HG03442 (cell line): ENCODE data around the gene IQCE.

ENCODE experiments used
- ATAC-seq: cut with Tn5 transposase; IDR thresholded peaks from one replicate; pipeline ENCODE4 v1.9.1; 2021; ENCODE audit warnings: mild to moderate bottlenecking, moderate library complexity; ENCODE audit not compliant: unreplicated experiment

Gene IQCE

DNA sequence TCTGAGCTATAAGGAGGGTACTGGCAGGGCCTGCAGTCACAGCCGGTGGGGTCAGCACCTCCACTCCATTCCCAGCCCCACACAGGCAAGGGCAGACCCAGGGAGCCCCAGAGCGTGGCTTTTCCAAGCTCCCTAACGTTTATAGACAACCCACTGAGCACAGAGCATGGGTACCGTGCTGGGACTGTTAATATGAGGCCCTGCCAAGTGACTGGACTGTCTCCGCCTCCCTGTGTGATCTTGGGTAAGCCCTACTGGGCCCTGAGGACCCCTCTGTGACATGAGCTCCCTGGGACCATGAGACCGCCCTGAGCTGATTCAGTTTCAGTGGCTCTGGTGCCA lies 85.4 kb downstream of the IQCE start:
- ATAC-seq: no peak

DNA sequence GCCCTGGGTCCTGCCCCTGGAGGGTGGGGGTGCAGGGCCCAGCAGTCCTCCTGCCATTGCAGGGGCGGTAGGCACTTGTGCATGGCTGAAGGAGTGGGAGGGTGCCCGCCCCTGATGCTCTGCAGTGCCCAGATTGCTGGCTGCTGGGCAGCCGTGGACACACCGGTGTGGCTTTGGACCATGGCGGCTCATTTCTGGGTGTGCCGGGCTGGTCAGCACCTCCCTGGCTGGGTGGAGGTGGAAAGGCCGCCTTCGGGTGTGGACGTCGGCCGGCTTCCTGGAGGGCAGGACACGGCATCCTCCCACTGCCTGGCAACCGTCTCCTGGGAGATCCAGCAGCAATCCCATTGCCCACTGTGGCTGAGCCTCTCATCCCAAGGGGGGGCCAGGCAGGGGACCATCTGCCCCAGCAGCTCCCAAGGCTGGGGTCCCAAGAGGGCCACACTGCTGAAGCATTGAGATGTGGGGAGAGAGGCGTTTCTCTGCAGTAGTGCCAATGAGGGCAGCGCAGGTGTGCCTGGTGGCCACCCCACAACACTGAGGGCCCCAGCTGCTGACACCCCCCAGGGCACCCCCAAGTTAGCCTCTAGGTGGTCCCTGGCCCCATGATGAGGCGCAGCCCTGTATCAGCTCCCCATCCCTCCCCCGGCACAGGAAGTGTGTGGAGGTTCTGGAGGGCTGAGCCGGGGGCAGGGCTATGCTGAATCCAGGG lies 85.9 kb downstream of the IQCE start:
- ATAC-seq: peak; percentile 23

DNA sequence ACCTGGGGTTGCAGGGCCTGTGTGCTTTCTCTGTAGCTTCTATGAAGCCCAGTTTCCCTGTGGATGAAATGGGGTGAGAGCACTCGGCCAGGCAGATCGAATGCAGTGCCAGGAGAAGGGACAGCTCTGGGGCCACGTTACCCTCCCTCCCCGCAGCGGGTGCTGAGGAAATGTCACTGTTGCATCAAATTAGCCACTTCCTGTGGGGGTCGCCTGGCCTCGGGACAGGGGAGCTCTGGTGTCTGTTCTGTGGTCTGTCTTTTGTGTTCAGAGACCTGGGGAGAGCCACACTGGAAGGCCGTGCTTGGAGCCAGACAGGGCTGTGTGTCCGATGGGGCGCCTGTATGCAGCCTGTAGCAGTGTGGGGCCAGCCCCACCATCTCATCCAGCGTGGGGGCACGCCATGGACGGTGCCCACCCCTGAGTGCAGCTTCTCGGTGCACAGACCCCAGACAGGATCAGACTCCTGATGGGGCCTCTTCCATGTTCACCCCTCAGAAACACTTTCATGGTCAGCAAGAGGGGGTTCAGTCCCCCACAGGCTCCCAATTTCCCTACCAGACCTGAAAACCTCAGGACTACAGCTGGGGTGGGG lies 86.6 kb downstream of the IQCE start:
- peak; percentile 46 for ATAC-seq

DNA sequence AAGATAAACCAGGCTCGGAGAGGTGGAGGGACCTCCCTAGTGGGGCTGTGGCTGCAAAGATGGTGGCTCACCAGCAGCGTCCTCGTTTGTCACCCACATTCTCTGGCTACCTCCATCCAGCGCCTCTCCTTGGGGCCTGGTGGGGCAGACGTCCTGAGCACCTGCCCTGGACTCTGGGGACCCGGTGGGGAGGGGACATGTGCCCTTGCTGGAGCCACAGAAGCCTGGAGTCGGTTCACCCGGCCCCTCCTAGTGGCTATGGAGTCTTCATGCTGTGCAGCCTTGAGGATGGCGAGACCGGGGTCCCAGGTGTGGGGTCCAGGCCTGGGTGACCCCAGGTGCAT lies 87.5 kb downstream of the IQCE start:
- ATAC-seq: no peak

DNA sequence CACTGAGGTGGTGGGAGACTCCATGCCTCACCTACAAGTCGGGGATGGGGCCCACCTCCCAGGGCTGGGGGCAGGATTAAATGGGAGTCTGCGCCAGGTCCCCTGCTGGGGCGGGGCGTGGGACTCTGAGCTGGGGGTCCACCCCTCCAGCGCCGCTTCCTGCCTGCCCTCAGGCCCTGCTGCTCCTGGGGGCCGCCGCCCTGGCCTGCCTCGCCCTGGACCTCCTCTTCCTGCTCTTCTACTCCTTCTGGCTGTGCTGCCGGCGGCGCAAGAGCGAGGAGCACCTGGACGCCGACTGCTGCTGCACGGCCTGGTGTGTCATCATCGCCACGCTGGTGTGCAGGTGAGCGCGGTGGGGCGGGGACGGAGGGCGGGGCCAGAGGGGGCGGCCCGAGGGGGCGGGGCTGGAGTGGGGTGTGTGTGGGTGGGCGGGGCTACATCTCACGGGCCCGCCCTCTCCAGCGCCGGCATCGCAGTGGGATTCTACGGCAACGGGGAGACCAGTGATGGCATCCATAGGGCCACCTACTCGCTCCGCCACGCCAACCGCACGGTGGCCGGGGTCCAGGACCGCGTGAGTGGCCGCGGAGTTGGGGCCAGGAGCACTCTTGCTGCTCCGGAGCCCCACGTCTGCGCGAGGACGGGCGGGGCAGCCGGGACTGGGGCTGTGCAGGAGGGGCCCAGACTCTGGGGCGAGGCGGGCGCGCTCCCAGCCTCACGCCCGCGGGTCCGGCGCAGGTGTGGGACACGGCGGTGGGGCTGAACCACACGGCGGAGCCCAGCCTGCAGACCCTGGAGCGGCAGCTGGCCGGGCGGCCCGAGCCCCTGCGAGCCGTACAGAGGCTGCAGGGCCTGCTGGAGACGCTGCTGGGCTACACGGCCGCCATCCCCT lies 88.1 kb downstream of the IQCE start:
- ATAC-seq: no peak

DNA sequence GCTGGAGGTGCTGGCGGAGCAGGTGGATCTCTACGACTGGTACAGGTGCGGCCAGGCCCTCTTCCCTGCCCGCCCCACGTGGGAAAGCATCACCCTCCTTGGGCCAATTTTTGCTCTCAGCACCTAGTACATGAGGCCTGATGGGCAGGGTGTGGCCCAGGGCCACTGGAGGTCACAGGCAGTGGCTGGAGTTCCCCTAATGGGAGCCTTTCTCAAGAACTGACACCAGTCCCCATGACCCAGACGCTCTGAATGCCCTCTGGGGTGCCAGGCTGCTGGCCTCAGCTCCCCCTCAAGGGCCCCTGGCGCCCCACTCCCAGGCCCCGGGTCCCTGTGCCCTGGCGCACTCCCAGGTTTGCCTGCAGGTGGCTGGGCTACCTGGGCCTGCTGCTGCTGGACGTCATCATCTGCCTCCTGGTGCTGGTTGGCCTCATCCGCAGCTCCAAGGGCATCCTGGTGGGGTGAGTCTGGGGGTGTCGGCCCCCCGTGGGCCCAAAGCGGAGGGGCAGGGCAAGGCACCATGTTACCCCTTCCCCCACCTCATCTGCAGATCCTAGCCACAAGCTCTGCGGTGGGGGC lies 88.9 kb downstream of the IQCE start:
- ATAC-seq: no peak

DNA sequence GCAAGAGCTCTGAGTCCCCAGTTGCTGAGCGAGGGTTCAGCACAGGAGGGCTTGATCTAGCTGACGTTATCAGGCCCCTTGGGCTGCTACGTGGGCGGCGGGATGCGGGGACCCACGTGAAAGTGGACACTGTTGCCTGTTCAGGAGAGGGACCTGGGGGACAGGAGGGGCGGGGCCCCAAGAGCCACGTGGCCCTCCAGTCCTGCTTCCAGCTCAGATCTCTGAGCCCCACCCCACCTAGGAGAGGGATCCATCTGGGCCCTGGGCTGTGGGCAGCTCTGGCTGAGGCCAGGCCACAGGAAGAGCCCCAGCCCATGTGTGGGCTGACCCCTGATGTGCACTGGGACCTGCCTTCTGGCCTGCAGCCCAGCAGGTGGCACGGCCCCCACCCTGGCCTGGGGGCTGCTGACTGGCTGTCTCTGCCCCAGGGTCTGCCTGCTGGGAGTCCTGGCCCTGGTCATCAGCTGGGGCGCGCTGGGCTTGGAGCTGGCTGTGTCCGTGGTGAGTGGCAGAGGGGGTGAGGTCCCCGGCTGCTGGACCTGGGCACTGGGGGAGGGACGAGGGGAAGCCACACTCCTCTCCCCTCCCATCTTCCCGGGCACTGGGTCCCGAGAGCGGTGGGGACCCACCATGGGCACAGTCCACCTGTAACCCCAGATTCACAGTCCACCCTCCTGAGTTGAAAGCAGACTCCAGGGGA lies 90.5 kb downstream of the IQCE start:
- no peak for ATAC-seq

DNA sequence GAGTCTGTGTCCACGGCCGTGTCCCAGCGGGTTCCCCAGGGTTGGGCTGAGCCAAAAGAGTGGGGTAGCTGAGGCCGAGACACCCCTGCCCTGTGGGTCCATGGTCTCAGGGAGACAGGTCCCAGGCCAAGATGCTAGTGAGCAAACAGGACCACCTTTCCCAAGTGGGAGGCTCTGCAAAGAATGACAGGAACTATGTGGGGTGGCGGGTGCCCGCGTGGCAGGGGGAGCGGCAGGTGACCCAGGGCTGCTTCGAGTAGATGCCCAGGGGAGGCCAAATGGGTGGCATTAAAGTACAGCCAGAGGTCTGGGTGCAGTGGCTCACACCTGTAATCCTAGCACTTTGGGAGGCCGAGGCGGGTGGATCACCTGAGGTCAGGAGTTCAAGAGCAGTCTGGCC lies 91.2 kb downstream of the IQCE start:
- ATAC-seq: no peak

DNA sequence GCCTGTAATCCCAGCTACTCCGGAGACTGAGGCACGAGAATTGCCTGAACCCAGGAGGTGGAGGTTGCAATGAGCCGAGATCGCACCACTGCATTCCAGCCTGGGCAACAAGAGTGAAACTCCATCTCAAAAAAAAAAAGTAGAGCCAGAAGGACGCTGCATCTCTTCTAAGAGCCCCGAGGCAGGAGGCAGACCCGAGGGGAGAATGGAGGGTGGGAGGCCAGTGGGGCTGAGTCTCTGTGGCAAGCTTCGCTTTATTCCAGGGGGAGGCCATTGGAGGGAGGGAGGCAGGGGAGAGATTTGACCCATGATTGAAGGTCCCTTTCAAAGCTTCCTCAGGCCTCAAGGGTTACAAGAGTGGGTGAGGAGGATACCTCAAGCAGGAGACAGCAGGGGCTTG lies 91.7 kb downstream of the IQCE start:
- no peak for ATAC-seq

DNA sequence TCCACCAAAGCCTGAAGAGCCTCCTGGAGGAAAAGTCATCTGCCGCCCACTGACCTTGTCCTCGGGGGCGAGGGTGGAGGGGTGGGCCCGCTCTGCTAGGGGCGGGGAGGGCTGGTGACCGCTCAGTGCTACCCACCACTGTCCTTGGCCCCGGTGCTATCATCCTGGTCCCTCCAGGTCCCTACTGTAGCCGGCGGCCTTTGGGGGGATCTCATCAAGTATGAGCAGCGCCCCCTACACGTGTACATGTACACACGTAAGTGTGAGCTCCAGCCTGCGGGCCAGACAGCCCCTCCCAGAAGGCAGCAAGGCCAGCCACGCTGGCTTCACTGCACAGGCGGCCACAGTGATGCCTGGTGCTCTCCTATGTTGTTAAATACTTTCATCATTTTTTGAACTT lies 92.6 kb downstream of the IQCE start:
- no peak for ATAC-seq

DNA sequence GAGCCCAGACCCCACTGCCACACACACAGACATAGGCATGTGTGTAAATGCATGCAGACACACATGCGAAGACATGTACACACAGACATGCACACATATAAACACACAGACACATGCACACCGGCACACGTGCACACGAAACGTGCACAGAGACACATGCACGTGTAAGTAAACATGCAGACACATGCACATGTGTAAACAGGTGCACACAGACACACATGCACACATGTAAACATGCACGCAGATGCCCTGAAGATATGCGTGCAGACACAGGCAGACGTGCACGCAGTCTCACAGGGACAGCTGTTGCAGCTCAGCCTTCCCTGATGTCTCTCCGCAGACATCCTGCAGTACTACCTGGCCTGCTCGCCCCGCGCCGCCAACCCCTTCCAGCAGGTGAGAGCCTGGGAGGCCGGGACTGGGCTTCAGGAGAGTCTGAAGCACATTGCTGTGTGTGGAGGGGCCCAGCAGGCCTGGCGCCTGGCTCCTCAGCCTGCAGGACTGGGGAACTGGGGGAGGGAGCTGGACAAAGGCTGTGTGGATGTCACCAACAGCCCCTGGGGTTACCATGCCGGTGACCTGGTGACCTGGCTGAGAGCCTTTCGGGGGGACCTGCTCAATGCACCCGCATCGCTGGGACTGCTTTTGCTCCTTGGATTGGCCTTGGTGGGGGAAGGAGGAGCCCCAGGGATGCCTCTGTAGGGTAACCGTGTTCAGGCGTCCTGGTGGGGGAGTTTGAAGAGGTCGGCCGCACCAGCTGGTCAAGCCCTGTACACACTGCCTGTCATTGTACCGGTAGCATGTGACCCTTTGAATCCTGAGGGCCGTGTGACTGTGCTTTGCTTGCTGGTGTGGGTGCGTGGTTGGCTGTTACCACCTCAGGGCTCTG lies 93.3 kb downstream of the IQCE start:
- ATAC-seq: no peak

DNA sequence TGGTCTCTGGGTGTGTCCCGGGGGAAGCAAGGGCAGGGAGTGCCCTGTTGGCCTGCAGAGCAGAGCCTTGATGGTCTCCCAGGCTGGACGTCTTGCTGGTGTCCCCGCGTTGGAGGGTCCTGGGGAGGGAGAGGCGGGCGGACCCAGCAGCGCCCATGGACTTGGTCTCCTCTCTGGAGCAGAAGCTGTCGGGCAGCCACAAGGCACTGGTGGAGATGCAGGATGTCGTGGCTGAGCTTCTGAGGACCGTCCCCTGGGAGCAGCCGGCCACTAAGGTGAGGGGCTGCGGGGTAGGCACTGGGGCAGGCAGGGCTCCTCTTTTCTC lies 93.9 kb downstream of the IQCE start:
- no peak for ATAC-seq

DNA sequence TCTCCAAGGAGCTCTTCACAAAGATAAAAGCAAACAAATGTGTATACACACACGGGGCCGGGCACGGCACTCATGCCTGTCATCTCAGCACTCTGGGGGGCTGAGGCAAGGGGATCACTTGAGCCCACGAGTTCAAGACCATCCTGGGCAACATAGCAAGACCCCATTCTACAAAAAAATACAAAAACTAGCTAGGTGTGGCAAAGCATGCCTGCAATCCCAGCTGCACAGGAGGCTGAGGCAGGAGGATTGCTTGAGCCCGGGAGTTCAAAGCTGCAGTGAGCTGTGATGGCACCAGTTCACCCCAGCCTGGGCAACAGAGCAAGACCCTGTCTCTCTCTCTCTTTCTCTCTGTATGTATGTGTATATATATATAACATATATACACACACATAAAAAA lies 95.3 kb downstream of the IQCE start:
- ATAC-seq: no peak

DNA sequence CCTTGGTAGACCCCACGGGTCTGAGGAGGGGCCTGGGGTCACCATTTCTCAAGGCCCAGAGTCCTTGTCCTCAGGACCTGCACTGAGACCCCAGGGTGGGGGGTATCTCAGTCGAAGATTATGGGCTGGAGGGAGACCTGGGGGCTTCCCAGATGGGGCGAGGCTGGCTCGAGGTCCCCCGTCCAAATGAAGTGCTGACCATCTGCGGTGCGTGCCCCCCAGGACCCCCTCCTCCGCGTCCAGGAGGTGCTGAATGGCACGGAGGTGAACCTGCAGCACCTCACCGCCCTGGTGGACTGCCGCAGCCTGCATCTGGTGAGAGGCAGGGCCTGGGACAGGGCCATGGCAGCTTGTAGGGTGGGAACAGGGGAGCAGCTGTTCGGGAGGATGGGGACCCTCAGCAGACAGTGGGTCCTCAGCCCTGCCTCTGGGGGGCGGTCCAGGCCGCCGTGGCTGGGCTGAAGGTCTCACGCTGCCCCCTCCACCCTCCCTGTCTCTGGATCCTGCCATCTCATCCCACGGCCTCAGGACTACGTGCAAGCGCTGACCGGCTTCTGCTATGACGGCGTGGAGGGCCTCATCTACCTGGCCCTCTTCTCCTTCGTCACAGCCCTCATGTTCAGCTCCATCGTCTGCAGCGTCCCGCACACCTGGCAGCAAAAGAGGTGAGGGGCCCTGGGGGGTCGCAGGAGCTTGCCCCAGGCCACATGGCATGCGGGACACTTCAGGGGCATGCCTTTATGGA lies 97.3 kb downstream of the IQCE start:
- no peak for ATAC-seq

DNA sequence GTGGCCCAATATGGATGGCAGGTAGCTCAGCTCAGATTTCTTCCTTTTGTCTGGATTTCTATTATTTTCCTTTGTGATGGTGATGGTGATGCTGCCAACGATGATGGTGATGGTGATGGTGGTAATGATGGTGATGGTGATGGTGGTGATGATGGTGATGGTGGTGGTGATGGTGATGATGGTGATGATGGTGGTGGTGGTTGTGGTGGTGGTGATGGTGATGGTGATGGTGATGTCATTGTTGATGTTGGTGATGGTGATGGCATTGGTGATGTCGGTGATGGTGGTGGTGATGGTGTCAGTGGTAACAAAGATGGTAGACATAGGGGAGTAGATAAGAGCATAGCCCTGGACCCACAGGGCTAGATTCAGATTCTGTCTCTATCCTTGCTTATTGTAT lies 98.4 kb downstream of the IQCE start:
- no peak for ATAC-seq

DNA sequence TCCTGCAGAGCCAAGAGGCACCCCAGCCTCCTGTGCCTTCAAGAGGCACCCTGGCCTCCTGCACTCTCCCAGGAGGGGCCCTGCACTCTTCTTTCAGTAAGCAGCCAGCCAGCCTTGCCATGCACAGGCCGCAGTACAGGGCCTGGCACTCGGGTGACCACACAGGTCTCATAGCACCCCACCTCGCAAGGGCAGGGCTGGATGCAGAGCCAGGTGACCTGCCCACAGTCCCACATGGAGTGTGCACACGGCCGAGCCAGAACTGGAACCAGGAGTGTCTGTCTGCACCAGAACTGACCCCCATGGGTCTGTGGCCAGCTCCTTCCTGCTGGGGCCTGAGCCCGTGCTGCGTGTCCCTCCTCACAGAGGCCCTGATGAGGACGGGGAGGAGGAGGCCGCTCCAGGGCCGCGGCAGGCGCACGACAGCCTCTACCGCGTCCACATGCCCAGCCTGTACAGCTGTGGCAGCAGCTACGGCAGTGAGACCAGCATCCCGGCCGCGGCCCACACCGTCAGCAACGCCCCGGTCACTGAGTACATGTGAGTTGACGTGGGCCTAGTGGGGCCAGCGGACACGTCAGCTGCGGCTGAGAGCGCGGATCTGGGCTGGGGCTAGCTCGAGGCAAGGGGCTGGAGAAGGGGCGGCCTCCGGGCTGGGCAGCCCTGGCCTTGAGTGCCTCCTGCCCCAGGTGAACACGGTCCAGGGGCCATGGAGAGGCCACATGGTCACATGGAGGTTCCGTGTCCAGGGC lies 99.3 kb downstream of the IQCE start:
- no peak for ATAC-seq

DNA sequence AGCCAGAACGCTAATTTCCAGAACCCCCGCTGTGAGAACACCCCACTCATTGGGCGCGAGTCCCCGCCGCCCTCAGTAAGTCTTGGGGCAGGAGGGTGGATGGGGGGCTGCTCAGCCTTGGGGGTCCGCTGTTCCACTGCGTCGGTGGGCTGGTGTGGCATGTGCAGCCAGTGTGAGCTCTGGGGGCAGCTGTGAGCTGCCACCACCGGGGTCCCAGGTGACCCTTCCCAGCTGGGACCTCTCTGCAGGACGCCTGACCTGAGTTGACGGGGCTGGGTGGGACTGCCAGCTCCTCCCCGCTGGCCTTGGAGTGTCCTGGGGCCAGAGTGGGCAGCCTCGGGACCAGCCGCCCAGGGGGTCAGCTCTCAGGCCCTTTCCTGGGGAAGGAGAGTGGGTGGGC lies 100.2 kb downstream of the IQCE start:
- no peak for ATAC-seq

DNA sequence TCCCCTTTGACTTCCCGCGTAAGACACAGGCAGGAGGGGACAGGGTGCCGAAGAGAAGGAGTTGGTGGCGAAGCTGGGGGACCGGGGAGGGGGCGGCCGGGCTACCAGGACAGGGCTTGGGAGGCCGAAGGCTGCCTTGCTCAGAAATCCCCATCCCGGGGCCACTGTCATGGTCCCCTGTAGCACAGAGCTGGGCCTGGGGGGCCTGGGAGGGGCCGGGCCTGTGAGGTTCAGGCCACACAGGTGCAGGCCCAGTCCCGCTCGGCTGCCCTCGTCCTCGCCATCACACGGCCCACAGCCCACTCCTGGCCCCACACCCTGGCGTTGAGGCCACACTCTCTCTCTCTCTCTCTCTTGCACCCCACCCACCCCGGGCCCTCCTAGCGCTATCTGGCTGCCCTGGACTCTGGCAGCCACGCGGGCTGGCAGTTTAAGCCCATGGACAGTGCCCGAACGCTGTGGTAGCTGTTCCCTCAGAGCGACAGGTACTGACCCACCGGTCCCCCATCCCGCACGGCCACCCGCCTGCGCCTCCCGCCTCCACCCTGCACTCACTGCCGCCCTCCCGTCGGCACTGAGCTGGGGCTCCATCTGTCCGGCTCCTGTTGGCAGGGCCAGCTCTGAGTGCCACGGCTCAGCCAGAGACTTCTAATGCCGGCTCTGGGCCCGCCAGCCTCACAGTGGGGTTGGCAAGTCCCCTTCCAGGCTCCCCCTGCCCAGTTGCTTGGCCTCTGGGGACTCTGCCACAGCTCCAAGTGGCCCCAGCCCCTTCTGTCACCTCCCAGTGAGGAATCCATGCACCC lies 101.0 kb downstream of the IQCE start:
- no peak for ATAC-seq
